HG03520 (cell line): ENCODE data around the gene REEP3.
"Not testable (repeated sequence)": the region's sequence is repeated elsewhere in the genome, so short reads cannot be mapped to it uniquely, and the experiment has no call there.

Experiments used
- ATAC-seq: cut with Tn5 transposase; IDR thresholded peaks from one replicate; pipeline ENCODE4 v1.9.1; 2021; ENCODE audit warnings: mild to moderate bottlenecking, moderate library complexity; ENCODE audit not compliant: unreplicated experiment

Gene REEP3, protein sequence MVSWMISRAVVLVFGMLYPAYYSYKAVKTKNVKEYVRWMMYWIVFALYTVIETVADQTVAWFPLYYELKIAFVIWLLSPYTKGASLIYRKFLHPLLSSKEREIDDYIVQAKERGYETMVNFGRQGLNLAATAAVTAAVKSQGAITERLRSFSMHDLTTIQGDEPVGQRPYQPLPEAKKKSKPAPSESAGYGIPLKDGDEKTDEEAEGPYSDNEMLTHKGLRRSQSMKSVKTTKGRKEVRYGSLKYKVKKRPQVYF

DNA sequence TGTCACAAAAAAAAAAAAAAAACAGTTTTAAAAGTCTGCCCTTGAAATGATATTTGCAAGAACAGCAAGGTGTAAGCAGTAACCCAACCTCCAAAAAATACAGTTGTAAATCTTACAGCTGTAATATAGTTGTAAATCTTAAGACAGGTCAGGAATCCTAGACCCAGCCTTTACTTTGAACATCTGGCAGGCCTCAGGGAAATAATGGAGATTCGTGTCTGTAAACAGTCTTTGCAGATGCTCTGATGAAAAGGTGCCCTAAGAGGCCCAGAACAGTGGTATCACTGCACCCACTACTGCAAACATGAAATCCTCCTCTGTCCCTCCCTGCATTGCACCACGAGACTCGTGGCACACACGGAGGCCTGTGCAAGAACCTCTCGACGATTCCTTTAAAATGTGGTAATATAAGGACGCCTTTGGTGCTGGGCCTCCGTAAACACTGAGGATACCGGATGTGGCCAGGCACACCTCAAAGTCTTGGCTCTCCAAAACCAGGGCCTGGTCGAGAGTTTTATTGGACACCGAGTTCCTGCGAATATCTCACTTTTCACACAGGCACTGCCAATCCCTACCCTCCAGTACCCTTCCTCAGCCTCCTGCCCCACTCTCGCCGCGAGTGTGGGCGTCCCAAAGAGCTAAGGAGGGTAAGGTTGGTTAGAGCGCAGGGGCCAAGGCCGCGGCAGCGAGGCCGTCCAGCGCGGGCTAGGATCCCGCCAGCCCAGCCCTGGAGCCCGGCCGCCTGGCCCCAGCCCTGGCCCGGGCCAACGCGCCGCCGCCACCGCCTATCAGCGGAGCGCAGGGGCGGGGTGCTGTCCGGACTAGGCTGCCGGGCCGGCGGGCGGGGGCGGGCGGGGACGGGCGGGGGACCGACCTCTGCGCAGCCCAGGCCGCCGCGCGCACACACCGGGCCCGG lies at the start of gene REEP3:
Gene REEP3, plus strand, starts transcription at position 902 of the 916 bp plus-strand sequence. CDS start 145 bp downstream, outside the sequence.
- ATAC-seq = peak; percentile 59

DNA sequence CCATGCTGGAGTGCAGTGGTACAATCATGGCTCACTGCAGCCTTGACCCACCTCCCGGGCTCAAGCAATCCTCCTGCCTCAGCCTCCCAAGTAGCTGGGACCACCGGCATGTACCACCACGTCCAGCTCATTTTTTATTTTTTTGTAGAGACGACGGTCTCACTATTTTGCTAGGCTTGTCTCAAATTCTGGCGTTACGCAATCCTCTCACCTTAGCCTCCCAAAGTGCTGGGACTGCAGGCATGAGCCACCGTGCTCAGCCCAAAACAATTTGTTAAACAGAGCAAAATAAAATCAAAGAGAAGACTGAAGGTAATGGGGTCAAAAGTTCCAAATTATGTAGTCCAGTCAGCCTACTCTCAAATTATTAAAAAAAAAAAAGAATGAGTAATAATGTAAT lies 46.7 kb upstream of the REEP3 start:
- ATAC-seq = no peak

DNA sequence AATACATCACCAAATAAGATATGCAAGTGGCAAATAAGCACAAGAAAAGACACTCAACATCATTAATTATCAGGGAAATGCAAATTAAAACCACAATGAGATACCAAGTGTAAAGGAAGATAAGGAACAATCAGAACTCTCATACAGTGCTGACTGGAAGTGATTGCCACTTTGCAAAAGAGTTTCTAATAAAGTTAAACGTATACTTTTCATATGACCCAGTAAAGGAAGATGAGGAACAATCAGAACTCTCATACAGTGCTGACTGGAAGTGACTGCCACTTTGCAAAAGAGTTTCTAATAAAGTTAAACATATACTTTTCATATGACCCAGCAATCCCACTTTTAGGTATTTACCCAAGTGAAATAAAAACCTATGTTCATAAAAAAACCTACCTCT lies 43.3 kb upstream of the REEP3 start:
- ATAC-seq = no peak

DNA sequence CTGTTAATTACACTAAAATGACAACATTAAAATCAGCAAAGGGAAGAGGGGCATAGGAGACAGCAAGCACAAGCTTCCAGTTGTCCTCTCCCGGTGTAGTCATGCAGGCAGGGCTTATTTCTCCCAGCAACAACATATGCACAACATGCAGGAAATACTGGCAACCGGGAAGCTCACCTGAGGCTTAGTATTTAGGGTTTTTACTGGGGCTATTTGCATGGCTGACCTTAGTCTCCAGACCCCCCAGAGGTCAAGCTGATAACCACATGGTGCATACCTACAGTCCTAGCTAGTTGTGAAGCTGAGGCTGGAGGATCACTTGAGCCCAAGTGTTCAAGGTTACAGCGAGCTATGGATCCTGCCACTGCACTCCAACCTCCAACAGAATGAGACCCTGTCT lies 42.6 kb upstream of the REEP3 start:
- no peak for ATAC-seq

DNA sequence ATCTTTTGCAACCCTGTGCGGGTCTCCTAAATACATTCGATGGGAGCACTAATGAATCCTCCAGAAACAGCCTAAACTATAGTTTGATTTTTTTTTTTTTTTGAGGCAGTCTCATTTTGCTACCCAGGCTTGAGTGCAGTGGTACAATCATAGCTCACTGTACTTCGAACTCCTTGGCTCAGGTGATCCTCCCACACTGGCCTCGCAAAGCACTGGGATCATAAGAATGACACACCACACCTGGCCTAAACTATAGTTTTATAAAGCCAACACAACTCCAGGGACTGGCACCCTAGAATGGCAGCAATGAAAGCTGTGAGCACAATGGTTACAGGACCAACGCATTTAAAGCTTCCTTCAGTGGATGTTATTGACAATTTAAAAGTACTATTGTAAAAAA lies 41.0 kb upstream of the REEP3 start:
- ATAC-seq = no peak

DNA sequence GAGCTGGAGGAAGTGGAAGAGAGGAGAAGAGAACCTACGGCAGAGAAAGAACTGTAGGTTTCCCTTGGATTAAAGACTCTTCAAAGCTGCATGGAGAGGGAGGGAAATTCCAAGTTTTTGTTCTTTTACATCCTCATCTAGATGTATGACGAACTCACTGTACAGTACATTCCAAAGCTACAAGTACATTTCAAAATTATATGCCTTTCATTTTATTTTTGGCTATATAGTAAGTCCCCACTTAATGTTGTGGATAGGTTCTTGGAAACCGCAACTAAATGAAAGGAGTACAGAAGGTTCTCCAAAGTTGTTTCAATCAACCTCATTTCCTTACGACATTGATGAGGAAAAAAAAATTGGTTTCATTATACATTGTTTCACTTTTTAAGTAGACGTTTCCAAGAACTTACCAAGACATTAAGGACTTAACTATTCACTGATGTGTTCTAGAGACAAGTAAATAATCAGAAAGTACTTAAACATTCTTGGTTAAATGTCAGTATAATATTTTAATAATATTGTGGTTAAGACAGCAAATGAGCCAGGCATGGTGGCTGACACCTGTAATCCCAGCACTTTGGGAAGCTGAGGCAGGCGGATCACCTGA lies 39.3 kb upstream of the REEP3 start:
- ATAC-seq = no peak

DNA sequence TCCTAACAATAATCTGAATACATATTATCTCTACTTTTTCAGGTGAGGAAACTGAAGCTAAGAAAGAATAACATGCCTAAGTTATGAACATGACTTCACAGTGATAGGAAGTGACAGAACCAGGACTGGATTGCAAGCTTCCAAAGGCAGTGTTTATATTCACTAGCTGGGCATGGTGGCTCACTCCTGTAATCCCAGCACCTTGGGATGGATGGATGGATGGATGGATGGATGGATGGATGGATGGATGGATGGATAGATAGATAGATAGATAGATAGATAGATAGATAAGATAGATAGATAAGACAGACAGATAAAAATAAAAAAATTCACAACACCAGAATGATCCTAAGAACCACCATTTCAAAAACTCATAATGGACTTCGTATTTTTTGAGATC lies 37.2 kb upstream of the REEP3 start:
- no peak for ATAC-seq

DNA sequence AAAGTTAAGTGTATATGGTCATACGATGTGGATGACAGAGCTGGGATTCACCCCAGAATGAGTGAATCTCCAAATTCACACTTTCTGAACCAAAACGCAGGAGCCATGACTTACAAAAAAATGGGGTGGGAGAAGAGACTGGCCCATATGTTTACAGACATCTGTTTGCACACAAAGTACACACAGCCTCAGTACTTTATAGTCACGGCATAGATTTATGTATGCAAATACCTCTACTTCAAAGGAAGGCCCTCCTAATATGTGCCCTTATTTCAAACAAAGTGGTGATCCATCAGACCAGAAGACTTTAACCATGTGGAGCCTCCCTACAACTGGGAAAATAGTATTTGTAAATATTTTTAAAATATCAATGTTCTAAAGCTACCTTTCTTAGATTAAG lies 33.2 kb upstream of the REEP3 start:
- ATAC-seq = no peak

DNA sequence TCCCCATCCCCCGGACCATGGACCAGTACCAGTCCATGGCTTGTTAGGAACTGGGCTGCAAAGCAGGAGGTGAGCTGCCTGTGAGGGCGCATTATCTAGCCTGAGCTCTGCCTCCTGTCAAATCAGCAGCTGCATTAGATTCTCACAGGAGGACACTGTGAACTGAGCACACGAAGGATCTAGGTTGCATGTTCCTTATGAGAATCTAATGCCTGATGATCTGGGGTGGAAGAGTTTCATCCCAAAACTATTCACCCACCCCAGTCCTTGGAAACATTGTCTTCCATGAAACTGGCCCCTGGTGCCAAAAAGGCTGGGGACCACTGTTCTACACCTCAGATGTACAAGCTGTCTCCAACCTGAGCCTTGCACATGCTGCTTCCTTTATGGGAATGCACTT lies 31.4 kb upstream of the REEP3 start:
- ATAC-seq = no peak

DNA sequence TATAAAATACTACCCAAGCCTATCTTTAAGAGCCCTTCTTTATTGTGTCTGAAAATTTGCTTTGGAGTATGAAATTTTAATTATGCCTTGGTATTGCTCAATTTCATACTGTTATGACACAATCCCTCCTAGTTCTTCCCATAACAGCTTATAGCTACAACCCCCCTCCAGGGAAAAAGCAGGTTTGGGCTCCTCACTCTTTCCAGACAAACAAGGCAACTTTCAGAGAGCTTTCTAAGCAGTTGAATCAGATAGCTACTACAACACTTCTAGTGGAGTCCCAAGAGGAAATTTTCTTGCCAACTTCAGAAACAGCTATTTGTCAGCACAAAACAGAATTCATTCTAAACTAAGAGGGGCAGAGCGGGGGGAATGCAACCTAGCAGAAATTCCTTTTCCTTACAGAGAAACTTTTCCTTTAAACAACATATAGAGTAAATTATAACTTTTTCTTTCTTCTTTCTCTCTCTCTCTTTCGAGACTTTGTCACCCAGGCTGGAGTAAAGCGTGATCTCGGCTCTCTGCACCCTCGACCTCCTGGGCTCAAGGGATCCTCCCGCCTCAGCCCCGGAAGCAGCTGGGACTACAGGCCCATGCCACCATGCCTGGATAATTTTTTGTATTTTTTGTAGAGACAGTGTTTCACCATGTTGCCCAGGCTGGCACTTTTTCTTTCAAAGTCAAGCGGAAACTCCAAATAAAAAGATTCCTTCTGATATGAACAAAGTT lies 29.4 kb upstream of the REEP3 start:
- ATAC-seq = no peak

DNA sequence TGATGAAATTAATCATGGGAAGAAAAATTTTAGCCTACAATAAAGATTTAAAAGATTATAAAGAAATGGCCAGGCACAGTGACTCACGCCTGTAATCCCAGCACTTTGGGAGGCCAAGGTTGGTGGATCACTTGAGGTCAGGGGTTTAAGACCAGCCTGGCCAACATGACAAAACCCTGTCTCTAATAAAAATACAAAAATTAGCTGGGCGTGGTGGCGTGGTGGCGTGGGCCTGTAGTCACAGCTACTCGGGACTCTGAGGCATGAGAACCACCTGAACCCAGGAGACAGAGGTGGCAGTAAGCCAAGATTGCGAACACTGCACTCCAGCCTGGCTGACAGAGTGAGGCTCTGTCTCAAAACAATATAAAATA lies 28.9 kb upstream of the REEP3 start:
- not testable (repeated sequence) for ATAC-seq

DNA sequence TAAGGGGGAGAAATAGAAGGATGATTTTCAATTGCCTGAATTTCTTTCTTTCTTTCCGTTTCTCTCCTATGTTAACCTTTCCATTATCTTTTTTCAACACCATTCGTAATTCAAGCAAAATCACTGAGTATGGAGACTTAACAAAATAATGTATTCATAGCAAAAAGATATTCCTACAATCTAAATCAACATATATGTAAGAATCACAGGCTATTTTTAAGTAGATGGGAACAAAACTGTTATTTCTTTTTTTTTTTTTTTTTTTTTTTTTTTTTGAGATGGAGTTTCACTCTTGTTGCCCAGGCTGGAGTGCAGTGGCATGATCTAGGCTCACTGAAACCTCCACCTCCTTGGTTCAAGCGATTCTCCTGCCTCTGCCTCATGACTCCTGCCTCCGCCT lies 28.2 kb upstream of the REEP3 start:
- no peak for ATAC-seq

DNA sequence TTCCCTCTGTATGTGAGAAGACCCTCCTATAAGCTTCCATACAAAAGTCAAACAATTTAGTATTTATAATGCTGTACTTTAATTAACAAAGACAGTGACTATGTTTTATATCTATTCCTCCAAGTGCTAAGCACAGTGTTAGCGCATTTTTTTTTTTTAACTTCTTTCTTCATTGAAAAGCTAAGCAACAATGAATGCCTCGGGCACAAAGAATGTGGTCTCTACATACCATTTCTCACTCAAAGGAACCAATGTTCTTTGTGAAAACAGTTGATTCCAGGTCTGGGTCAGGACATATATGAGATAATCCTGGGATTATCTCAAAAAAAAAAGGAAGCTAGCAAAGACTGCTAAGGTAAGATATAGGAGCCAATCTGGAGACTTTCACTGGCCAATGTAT lies 26.2 kb upstream of the REEP3 start:
- ATAC-seq = no peak

DNA sequence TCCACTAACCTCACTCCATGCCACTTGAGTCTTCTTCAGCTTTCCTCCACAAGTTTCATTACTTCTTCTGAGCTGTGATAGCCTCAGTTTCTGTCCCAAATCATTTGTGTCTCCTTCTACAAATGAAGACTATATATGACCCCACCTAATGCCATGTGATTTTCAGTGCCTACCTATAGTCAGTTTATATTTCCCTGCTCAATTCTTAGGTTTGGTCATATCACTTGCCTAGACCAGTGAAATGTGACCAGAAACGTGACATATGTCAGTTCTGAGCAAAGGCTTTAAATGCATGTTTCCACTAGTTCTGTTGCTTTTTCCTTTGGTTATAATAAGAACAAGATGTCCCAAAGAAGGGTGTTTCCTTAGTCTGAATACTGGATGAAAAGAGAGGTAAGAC lies 24.6 kb upstream of the REEP3 start:
- no peak for ATAC-seq

DNA sequence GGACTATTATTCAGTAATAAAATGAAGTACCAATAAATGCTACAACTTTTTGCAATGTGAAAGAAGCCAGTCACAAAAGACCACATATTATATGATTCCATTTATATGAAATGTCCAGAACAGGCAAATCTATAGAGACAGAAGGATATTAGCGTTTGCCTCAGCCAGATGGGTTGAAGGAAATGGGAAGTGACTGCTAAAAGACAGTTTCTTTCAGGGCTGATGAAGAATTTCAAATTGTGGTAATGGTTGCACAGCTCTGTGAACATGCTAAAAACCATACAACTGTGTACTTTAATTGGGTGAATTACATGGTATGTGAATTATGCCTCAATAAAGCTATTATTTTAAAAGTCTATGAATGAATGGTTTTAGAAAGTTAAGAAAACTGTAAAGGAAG lies 23.9 kb upstream of the REEP3 start:
- ATAC-seq = no peak

DNA sequence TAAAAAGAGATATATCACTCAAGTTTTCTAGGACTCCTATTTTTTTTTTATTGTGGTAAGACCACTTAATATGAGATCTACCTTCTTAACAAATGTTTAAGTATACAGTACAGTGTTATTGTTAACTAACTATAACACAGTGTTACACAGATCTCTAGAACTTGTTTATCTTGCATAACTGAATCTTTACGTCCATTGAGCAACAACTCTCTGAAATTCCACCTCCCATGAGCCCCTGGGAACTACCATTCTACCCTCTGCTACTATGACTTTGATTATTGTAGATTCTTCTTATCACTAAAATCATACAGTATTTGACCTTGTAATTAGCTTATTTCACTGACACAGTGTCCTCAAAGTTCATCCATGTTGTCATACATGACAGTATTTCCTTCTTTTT lies 22.5 kb upstream of the REEP3 start:
- no peak for ATAC-seq

DNA sequence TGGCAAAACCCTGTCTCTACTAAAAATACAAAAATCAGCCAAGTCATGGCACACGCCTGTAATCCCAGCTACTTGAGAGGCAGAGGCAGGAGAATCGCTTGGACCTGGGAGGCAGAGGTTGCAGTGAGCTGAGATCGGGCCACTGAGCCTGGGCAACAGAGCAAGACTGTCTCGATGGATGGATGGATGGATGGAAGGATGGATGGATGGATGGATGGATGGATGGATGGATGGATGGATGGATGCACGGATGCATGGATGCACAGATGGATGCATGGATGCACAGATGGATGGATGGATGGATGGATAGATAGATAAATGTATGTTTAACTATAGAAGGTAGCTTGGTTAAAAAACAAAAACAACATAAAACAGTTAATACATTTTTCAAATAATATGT lies 20.6 kb upstream of the REEP3 start:
- ATAC-seq = not testable (repeated sequence)

DNA sequence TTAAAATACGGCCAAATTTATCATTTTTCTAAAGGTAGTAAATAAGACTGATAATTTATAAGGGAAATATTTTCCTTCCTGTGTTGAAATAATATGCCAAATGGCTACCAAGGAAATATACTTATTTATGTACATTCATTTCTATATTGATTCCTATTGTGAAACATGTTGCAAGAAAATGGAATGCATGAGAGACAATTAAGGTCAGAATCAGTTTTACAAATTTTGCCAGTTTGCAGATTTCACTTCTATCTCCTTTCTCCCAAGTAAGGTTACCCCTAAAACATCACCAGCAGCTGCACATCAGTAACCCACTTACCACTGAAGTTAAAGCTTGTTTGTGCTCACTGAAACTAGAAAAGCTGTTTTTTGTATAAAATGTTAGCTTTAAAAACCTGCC lies 19.2 kb upstream of the REEP3 start:
- no peak for ATAC-seq

DNA sequence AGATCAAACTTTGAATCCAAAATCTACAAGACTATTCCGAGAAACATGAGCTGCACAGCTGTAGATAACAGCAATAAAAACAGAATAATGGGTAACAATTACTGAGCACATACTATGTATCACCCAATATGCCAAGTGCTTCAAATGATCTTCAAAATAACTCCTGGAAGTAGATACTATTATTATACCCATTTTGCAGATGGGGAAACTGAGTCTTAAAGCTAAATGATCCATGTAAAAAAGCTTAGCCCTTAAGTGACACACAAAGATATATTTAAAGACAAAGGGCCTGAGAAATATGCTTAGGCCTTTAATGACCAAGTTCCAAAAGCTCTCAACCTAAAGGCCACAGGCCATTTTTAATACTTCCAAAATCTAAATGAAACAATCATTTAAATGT lies 18.4 kb upstream of the REEP3 start:
- no peak for ATAC-seq

DNA sequence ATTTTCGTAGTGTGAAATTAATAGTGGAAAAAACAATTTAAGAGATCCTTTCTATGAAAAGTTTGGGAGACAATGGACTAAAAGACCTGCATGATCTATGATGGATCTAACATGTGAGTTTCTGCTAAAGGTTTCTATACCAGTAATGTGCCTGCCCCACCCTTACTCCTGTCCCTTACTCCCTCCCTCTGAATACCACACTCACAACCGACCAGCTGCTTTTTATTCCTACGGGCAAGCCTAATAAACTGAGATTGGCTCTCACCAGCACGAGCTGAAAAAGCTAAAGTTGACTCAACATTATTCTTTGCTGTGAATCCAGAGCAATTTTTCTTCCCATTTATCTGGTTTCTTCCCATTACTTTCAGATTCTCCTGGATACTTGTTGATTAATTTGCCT lies 17.8 kb upstream of the REEP3 start:
- ATAC-seq = no peak

DNA sequence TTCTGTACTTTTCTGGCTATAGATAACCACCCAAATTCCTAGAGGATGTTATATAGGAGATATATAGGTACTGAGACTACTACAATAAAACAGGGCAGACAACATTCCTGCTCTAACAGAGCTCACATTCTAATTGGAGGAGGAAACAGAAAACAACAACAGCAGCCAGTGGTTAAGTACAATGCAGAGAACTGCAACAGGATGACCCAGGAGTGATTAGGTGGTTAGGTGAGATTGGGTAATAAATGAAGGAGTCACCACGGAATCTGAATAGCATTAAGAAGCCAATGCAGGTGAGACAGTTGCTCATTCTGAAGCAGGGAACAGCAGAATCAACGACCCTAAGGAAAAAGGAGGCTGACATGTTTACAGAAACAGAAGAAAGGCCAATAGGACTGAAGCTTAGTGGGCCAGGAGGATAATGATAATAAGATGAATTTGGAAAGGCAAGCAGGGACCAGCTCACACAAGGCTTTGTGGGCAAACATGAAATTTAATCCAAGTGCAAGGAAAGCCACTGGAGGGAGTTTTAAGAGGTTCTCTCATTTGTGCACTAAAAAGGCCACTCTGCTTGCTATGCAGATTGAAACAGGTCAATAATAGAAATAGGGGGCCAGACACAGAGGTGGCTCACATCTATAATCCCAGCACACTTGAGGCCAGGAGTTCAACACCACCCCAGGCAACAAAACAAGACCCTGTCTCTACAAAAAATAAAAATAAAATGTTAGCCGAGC lies 16.9 kb upstream of the REEP3 start:
- no peak for ATAC-seq
